A673 (cell line): ENCODE data around the gene B4GALNT1. TPM values are rescaled to one million over a fixed set of nuclear protein-coding genes. Genes with fewer than 3 reads are reported as not detected.

ENCODE experiments used
- BruUV-seq: library from RNA; stranded (reverse); fragments of 400-500 nt; replicated peaks from 2 replicates; lab custom pipeline; 2021; lab: Mats Ljungman, UMichigan
- CTCF ChIA-PET: fragments of 300-600 bp; sonication (Branson Sonifier 250); formaldehyde crosslinking; loops from one replicate; lab custom pipeline; 2022; ENCODE audit warnings: antibody characterized with exemption; lab: Charles Lee
- POLR2A ChIA-PET: fragments of 300-600 bp; sonication (Branson Sonifier 250); formaldehyde crosslinking; loops from one replicate; lab custom pipeline; 2022; ENCODE audit warnings: antibody characterized with exemption; ENCODE audit not compliant: low non-redundant PET; lab: Charles Lee
- DNase-seq: peaks from one replicate; pipeline ENCODE4 v3.0.0-alpha.2; 2015; ENCODE audit warnings: low spot score
- H3K27ac ChIP-seq: fragments of 200-600 bp; sonication (generic); 2 replicates; pipeline ENCODE4 v1.5.1; 2016; ENCODE audit warnings: mixed run types, low read depth, mild to moderate bottlenecking, mixed read lengths, antibody characterized with exemption, low read length; ENCODE audit not compliant: poor library complexity, severe bottlenecking
- H3K27me3 ChIP-seq: fragments of 200-600 bp; sonication (generic); replicated peaks from 2 replicates; pipeline ENCODE4 v1.6.1; 2017; ENCODE audit warnings: mixed run types, low read depth, mild to moderate bottlenecking, mixed read lengths, antibody characterized with exemption, low read length; ENCODE audit not compliant: insufficient read depth, poor library complexity
- H3K36me3 ChIP-seq: fragments of 200-600 bp; sonication (generic); 2 replicates; pipeline ENCODE4 v1.6.1; 2016; ENCODE audit warnings: mixed run types, mild to moderate bottlenecking, mixed read lengths, antibody characterized with exemption, low read length; ENCODE audit not compliant: insufficient read depth, poor library complexity, severe bottlenecking
- H3K4me1 ChIP-seq: fragments of 200-600 bp; sonication (generic); 2 replicates; pipeline ENCODE4 v1.6.1; 2017; ENCODE audit warnings: mixed run types, mild to moderate bottlenecking, mixed read lengths, antibody characterized with exemption, low read length; ENCODE audit not compliant: insufficient read depth, poor library complexity, severe bottlenecking
- H3K4me3 ChIP-seq: fragments of 200-600 bp; sonication (generic); 2 replicates; pipeline ENCODE4 v1.5.1; 2016; ENCODE audit warnings: low read depth, mixed run types, mild to moderate bottlenecking, mixed read lengths, low read length; ENCODE audit not compliant: poor library complexity, severe bottlenecking
- H3K9me3 ChIP-seq: fragments of 200-600 bp; sonication (generic); 2 replicates; pipeline ENCODE4 v1.6.1; 2016; ENCODE audit warnings: mixed run types, low read depth, mild to moderate bottlenecking, mixed read lengths, antibody characterized with exemption, low read length; ENCODE audit not compliant: poor library complexity, severe bottlenecking
- EZH2 ChIP-seq: fragments of 200-600 bp; sonication (generic); IDR thresholded peaks from 2 replicates; pipeline ENCODE4 v1.6.1; 2017; ENCODE audit warnings: borderline replicate concordance, low read depth, mild to moderate bottlenecking, mixed read lengths, antibody characterized with exemption, low read length; ENCODE audit not compliant: poor library complexity, severe bottlenecking
- intact Hi-C: fragments of 100-400 bp; cut with micrococcal nuclease; formaldehyde crosslinking; loops from one replicate; pipeline ENCODE4 v1.10.0; 2022; ENCODE audit not compliant: unreplicated experiment
- total RNA-seq: library from RNA; stranded (reverse); gene quantifications from 2 replicates; pipeline ENCODE4 v1.2.3, GENCODE V29; 2021
- TF ChIP-seq, protein P1 (sequence below): fragments of 300-800, 200-600 bp; sonication (generic); conservative IDR thresholded peaks from 2 replicates; pipeline ENCODE4 v1.5.1; 2017; ENCODE audit warnings: low read depth, mild to moderate bottlenecking, antibody characterized with exemption, low read length, moderate library complexity, mixed read lengths

The B4GALNT1 gene
- total RNA-seq, 1 experiment from 2014 or later = 34.5 TPM

- CTCF ChIA-PET = no interaction called here
- Histone ChIP-seq H3K27ac (no peak overlapping the region), H3K4me3 (no peak overlapping the region), H3K4me1 (peaks cover 5% of the 10 kb centered on the region), H3K27me3 (peaks cover 4% of the 10 kb centered on the region), H3K36me3 (no peaks in the 10 kb centered on the region), H3K9me3 (no peaks in the 10 kb centered on the region)
- intact Hi-C loops = no loop called here
- BruUV-seq = no TSS peak
- POLR2A ChIA-PET = no interaction called here
- TF ChIP-seq, protein P1, sequence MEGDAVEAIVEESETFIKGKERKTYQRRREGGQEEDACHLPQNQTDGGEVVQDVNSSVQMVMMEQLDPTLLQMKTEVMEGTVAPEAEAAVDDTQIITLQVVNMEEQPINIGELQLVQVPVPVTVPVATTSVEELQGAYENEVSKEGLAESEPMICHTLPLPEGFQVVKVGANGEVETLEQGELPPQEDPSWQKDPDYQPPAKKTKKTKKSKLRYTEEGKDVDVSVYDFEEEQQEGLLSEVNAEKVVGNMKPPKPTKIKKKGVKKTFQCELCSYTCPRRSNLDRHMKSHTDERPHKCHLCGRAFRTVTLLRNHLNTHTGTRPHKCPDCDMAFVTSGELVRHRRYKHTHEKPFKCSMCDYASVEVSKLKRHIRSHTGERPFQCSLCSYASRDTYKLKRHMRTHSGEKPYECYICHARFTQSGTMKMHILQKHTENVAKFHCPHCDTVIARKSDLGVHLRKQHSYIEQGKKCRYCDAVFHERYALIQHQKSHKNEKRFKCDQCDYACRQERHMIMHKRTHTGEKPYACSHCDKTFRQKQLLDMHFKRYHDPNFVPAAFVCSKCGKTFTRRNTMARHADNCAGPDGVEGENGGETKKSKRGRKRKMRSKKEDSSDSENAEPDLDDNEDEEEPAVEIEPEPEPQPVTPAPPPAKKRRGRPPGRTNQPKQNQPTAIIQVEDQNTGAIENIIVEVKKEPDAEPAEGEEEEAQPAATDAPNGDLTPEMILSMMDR = no peak
- no peak for TF ChIP-seq EZH2
- DNase-seq = no peak
Observed at GRCh38 chr12:57586832-57587429, 46.1 kb downstream of the B4GALNT1 start.

GRCh38 chr12:57586128-57586527 is 46.9 kb downstream of the B4GALNT1 start:
- POLR2A ChIA-PET = no interaction called here
- intact Hi-C loops = no loop called here
- no peaks in the 10 kb centered on the region for H3K9me3 ChIP-seq
- no peak overlapping the region for H3K4me3 ChIP-seq
- peaks cover 4% of the 10 kb centered on the region for H3K27me3 ChIP-seq
- CTCF ChIA-PET = interaction anchor here (0.6 kb wide), 1 partner anchor 37 kb away, joined by 9 read pairs; no protein-coding TSS in a partner anchor
- no TSS peak for BruUV-seq
- H3K27ac ChIP-seq = no peak overlapping the region
- H3K4me1 ChIP-seq = peaks cover 4% of the 10 kb centered on the region
- no peaks in the 10 kb centered on the region for H3K36me3 ChIP-seq
- DNase-seq = no peak
- TF ChIP-seq, protein P1 = no peak
- no peak for TF ChIP-seq EZH2

DNA sequence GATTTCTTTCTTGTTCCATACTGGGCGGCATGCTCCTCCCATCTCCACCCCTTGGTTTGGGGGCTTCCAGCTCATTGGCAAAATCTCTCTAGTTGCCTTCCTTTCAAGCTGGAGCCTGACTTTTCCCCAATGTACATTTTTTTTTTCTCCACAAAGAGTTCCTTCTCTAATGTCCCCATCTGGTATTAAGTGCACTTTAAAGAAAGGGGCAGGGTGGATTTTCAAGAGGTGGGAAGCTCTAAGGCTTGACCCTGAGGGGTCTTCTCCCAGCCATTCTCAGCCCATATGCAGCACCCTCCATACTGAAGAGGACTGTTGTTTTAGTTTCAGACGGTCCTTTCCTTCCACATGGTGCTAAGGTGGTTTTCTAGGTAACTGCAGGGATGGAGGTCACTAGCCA is 47.8 kb downstream of the B4GALNT1 start:
- no peak overlapping the region for H3K4me3 ChIP-seq
- H3K36me3 ChIP-seq = no peaks in the 10 kb centered on the region
- no peaks in the 10 kb centered on the region for H3K9me3 ChIP-seq
- POLR2A ChIA-PET = interaction anchor here (0.5 kb wide), 1 partner anchor 17 kb away, joined by 6 read pairs; no protein-coding TSS in a partner anchor
- H3K27me3 ChIP-seq = peaks cover 4% of the 10 kb centered on the region
- no peak for DNase-seq
- H3K4me1 ChIP-seq = no peaks in the 10 kb centered on the region
- TF ChIP-seq, protein P1 = no peak
- no peak for TF ChIP-seq EZH2
- no TSS peak for BruUV-seq
- H3K27ac ChIP-seq = no peak overlapping the region
- intact Hi-C loops = no loop called here
- CTCF ChIA-PET = interaction anchor here (0.6 to 1.2 kb wide), 4 partner anchors 17 to 1077 kb away, joined by 3 to 4 read pairs (median 4); no protein-coding TSS in a partner anchor
